Measurements from ENCODE around the gene DENND5A. TPM values are rescaled to one million over a fixed set of nuclear protein-coding genes. Genes with fewer than 3 reads are reported as not detected.
"Not testable (repeated sequence)": the region's sequence is repeated elsewhere in the genome, so short reads cannot be mapped to it uniquely, and the experiment has no call there.

The DENND5A gene
- total RNA-seq, 1 donor, result 152 TPM

DNA sequence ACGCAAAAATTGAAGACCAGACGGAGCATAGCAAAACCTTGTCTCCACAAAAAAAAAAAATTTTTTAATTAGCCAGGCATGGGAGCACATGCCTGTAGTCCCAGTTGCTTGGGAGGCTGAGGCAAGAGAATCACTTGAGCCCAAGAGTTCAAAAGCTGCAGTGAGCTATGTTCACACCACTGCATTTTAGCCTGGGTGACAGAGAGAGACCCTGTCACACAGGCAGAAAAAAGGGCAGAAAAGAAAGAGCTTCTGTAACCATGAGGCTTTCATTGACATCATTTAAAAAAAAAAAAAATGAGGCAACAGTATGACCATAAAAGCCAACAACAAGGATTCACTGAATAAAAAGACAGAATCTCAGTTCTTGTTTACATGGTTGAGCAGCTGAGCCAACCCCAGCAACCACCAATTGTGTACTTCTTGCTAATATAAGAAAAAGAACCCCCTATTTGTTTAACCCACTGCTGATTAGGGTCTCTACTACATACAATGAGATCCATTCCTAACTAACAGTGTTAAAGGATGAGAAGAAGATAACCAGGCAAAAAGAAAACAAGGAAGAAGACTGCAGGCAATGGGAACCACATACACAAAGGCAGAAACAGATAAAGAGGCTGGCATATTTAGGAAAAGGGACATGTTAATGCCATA lies 87.6 kb downstream of the DENND5A start:
- TF ChIP-seq, protein P1, sequence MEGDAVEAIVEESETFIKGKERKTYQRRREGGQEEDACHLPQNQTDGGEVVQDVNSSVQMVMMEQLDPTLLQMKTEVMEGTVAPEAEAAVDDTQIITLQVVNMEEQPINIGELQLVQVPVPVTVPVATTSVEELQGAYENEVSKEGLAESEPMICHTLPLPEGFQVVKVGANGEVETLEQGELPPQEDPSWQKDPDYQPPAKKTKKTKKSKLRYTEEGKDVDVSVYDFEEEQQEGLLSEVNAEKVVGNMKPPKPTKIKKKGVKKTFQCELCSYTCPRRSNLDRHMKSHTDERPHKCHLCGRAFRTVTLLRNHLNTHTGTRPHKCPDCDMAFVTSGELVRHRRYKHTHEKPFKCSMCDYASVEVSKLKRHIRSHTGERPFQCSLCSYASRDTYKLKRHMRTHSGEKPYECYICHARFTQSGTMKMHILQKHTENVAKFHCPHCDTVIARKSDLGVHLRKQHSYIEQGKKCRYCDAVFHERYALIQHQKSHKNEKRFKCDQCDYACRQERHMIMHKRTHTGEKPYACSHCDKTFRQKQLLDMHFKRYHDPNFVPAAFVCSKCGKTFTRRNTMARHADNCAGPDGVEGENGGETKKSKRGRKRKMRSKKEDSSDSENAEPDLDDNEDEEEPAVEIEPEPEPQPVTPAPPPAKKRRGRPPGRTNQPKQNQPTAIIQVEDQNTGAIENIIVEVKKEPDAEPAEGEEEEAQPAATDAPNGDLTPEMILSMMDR (IDR thresholded peaks at IDR 0.05; ENCODE audit: insufficient read depth, low read depth, low read length), result no peak
- H3K4me3 ChIP-seq (ENCODE audit: low read depth, low read length), result no peak overlapping the region
- DNase-seq (ENCODE audit: low read depth), result no peak

- no peak for DNase-seq (ENCODE audit: low read depth)
- H3K4me3 ChIP-seq (ENCODE audit: low read depth, low read length), result no peak overlapping the region
- TF ChIP-seq, protein P1 (IDR thresholded peaks at IDR 0.05; ENCODE audit: insufficient read depth, low read depth, low read length), result no peak
Observed at GRCh38 chr11:9176550-9176949, 88.6 kb downstream of the DENND5A start.

- H3K4me3 ChIP-seq (ENCODE audit: low read depth, low read length), result no peak overlapping the region
- no peak for DNase-seq (ENCODE audit: low read depth)
- TF ChIP-seq, protein P1 (IDR thresholded peaks at IDR 0.05; ENCODE audit: insufficient read depth, low read depth, low read length), result no peak
Observed at GRCh38 chr11:9176136-9176535, 89.0 kb downstream of the DENND5A start.

DNA sequence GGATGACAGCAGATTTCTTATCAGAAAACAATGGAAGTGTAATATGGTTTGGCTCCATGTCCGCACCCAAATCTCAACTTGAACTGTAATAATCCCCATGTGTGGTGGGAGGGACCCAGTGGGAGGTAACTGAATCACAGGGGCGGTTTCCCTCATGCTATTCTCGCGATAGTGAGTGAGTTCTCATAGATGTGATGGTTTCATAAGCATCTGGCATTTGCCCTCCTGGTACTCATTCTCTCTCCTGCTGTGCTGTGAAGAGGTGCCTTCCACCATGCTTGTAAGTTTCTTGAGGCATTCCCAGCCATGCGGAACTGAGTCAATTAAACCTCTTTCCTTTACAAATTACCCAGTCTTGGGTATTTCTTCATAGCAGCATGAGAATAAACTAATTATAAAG lies 92.8 kb downstream of the DENND5A start:
- TF ChIP-seq, protein P1 (IDR thresholded peaks at IDR 0.05; ENCODE audit: insufficient read depth, low read depth, low read length), result no peak
- H3K4me3 ChIP-seq (ENCODE audit: low read depth, low read length), result no peak overlapping the region
- DNase-seq (ENCODE audit: low read depth), result no peak

DNA sequence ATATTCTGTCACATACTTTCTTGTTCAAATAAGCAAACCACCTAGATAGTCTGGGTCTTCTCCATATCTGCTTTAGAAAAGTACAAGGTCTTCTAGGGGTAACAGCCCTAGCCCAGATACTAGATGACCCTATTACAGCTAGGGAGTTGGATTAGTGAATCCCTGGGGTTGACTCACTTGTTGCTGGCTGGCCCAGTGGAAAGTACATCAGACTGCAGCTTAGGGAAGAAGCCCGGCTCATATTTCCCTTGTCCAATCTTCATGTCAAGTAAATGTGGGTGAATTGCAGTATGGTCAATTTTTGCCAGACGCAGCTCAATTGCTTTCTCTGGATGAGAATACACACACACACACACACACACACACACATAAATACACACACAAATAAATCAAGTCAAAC lies 94.7 kb downstream of the DENND5A start:
- H3K4me3 ChIP-seq (ENCODE audit: low read depth, low read length), result no peak overlapping the region
- DNase-seq (ENCODE audit: low read depth), result peak; percentile 53
- TF ChIP-seq, protein P1 (IDR thresholded peaks at IDR 0.05; ENCODE audit: insufficient read depth, low read depth, low read length), result no peak

GRCh38 chr11:9169595-9170295 lies 95.4 kb downstream of the DENND5A start:
- no peak overlapping the region for H3K4me3 ChIP-seq (ENCODE audit: low read depth, low read length)
- peak; percentile 18 for DNase-seq (ENCODE audit: low read depth)
- TF ChIP-seq, protein P1 (IDR thresholded peaks at IDR 0.05; ENCODE audit: insufficient read depth, low read depth, low read length), result no peak

DNA sequence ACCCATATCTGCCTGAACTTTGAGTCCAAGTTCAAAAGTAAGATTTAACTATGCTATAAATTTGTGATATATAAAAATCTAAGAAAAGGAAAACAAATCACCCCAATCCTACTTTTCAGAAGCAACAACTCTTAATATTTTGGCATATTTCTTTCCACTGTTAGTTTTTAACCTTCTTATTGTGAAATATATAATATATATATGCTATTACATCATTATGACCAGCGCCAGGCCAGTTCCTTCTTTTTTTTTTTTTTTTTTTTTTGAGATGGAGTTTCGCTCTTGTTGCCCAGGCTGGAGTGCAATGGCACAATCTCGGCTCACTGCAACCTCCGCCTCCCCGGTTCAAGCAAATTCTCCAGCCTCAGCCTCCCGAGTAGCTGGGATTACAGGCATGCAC lies 103.2 kb downstream of the DENND5A start:
- H3K4me3 ChIP-seq (ENCODE audit: low read depth, low read length); DNase-seq (ENCODE audit: low read depth): not testable (repeated sequence)

All from fibroblast of villous mesenchyme (primary cell).